ENCODE measurements around the gene PHACTR4.
A peak's percentile ranks its signal among the peaks of the same experiment; 100 is the strongest.
"Not testable (repeated sequence)": the region's sequence is repeated elsewhere in the genome, so short reads cannot be mapped to it uniquely, and the experiment has no call there.

Gene PHACTR4

DNA sequence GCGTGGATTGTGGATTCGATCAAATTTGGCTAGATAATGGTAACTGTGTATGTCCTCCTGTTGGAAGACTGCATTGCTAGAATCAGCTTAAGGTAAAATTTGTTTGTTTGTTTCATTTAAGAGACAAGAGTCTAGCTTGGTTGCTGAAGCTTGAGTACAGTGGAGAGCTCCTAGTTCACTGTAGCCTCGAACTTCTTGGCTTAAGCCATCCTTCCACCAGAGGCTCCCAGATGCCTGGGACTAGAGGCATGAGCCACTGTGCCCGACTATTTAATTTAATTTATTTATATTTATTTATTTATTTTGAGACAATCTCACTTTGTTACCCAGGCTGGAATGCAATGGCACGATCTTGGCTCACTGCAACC lies 1.5 kb downstream of the PHACTR4 start:
- no peak for DNase-seq (ENCODE audit: low spot score)

DNA sequence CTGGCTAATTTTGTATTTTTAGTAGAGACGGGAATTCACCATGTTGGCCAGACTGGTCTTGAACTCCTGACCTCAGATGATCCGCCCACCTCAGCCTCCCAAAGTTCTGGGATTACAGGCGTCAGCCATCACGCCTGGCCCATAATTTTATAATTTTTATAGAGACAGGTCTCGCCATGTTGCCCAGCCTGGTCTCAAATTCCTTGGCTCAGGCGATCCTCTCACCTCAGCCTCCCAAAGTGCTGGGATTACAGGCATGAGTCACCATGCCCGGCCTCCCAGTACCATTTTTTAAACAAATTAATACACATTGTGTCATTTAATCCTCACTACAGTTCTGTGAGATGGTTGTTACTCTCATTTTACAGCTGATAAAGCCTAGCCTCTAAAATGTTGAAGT lies 3.9 kb downstream of the PHACTR4 start:
- not testable (repeated sequence) for DNase-seq (ENCODE audit: low spot score)

DNA sequence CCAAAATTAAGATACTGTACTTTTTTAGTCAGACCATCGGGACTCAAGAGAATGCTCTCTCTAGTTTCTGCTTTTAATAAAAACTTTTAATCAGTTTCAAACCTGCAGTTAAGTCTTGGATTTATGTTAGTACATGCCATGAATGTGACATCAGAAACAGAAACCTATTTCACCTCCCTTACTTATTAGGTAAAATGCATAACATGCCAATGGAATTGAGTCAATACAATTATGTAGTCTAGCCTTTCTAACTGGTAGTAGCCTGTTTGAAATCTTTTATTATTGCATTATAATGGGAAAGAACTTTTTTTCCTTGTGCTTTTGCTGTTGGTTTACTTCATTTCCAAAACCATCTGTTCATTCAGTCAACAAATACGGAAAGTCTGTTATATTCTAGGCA lies 4.8 kb downstream of the PHACTR4 start:
- DNase-seq (ENCODE audit: low spot score), result no peak

DNA sequence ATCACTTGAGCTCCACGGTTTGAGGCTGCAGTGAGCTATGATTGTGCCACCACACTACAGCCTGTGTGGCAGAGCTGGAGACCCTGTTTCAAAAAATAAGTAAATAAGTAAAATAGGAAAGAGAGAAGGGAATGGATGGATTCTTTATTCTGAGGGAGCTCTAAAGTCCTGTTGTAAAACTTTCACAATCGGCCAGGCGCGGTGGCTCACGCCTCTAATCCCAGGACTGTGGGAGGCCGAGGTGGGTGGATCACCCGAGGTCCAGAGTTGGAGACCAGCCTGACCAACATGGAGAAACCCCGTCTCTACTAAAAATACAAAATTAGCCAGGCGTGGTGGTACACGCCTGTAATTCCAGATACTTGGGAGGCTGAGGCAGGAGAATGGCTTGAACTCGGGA lies 6.1 kb downstream of the PHACTR4 start:
- DNase-seq (ENCODE audit: low spot score), result not testable (repeated sequence)

DNA sequence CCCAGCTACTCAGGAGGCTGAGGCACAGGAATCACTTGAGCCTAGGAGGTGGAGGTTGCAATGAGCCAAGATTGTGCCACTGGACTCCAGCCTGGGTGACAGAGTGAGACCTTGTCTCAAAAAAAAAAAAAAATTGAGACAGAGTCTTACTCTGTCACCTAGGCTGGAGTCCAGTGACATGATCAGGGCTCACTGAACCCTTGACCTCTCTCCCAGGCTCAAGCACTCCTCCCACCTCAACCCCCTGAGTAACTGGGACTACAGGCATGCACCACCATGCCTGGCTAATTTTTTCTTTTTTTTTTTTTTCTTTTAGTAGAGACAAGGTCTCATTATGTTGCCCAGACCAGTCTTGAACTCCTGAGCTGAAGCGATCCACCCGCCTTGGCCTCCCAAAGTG lies 6.7 kb downstream of the PHACTR4 start:
- DNase-seq (ENCODE audit: low spot score), result not testable (repeated sequence)

DNA sequence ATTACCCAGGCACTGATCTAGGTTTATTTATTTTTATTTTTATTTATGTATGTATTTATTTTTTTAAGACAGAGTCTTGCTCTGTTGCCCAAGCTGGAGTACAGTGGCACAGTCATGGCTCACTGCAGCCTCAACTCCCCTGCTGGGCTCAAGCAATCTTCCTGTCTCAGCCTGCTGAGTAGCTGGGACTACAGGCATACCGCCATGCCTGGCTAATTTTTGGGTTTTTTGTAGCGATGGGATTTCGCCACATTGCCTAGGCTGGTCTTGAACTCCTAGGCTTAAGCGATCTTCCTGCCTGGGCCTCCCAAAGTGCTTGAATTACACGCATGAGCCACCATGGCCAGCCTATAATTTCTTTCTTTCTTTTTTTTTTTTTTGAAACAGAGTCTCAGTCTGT lies 9.4 kb downstream of the PHACTR4 start:
- DNase-seq (ENCODE audit: low spot score), result no peak

DNA sequence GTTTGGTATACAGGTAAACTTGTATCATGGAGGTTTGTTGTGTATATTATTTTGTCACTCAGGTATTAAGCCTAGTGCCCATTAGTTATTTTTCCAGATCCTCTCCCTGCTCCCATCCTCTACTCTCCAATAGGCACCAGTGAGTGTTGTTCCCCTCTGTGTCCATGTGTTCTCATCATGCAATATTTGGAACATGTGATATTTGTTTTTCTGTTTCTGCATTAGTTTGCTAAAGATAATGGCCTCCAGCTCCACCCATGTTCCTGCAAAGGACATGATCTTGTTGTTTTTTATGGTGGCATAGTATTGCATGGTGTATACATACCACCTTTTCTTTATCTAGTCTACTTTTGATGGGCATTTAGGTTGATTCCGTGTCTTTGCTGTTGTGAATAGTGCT lies 10.9 kb downstream of the PHACTR4 start:
- DNase-seq (ENCODE audit: low spot score), result no peak

DNA sequence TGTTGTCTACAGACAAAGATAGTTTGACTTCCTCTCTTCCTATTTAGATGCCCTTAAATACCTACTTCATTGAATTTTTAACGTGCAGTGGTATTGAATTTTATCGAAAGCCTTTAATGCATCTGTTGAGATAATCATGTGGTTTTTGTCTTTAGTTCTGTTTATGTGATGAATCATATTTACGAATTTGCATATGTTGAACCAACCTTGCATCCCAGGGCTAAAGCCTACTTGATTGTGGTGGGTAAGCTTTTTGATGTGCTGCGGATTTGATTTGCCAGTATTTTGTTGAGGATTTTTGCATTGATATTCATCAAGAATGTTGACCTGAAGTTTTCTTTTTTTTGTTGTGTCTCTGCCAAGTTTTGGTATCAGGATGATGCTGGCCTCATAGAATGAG lies 14.2 kb downstream of the PHACTR4 start:
- DNase-seq (ENCODE audit: low spot score), result not testable (repeated sequence)

DNA sequence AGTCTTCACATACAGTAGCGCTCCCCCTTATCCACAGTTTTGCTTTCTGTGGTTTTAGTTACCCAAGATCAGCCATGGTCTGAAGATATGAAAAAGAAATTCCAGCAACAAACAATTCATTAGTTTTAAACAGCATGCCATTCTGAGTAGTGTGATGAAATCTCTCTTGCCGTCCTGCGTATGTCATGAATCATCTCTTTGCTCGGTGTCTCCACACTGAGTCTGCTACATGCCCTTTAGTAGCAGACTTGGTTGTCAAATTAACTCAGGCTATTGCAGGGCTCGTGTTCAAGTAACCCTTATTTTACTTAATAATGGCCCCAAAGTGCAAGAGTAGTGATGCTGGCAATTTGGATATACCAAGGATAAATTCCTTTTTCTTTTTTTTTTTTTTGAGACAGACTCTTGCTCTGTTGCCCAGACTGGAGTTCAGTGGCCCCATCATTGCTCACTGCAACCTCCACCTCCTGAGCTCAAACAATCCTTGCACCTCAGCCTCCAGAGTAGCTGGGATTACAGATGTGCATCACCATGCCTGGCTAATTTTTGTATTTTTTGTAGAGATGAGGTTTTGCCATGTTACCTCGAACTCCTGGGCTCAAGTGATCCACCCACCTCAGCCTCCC lies 22.6 kb downstream of the PHACTR4 start:
- DNase-seq (ENCODE audit: low spot score), result peak; percentile 12

DNA sequence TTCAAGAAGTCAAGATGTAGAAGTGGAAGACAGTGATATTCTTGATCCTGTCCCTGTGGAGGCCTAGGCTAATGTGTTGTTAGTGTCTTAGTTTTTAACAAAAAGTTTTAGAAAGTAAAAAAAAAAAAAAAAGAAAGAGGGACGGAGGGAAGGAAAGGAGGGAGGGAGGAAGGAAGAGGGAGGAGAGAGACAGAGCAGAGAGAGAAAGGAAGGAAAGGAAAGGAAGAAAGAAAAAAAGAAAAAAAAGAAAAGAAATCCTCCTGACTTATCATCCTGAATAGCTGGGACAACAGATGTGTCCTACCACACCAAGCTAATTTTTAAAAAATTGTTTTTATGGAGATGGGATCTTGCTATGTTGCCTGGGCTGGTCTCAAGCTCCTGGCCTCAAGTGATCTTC lies 24.6 kb downstream of the PHACTR4 start:
- no peak for DNase-seq (ENCODE audit: low spot score)

DNA sequence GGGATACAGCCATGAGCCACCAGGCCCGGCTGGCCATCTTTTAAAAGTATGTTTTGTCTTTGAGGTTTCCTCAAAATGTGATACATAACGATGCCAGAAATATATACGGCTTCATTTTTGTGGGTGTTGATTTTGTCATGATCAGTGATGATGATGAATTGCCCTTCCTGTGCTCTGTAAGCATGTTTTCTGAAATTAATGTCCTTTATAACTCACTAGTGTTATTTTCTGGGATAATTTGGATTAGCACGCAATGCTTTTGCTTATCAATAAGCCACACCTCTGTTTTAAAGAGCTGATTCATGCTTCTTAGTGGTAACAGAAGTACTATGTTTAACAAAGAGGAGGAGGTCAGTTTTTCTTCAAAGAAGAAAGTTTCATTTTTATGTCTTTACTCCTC lies 25.6 kb downstream of the PHACTR4 start:
- DNase-seq (ENCODE audit: low spot score), result no peak

DNA sequence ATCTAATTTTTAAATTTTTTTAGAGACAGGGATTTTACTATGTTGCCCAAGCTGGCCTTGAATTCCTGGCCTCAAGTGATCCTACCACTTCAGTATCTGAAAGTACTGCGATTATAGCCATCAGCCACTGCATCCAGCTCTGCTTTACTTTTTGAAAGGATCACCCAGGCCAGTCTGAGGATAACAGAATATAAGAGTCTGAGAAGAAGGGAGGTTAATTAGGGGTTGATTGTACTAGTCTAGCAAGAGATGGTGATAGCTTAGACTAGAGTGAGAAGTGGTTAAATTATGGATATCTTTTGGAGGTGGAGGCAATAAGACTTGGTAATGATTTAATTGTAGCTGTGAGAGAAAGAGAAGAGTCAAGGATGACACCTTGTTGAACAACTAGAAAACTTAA lies 32.2 kb downstream of the PHACTR4 start:
- no peak for DNase-seq (ENCODE audit: low spot score)

DNA sequence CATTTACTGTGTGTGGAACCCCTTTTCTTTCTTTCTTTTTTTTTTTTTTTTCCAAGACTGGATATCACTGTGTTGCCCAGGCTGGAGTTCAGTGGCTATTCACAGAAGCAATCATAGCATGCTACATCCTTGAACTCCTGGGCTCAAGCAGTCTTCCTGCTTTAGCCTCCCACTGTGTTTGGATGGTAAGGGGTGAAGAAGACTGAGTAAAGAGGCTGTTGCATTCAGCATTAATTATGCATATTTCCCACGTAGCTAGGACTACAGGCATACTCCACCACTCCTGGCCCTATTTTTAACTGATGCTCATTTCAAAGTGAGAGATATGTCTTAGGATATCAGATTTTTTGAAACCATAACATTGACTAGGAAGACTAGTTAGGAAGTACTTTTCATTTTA lies 39.5 kb downstream of the PHACTR4 start:
- DNase-seq (ENCODE audit: low spot score), result no peak

DNA sequence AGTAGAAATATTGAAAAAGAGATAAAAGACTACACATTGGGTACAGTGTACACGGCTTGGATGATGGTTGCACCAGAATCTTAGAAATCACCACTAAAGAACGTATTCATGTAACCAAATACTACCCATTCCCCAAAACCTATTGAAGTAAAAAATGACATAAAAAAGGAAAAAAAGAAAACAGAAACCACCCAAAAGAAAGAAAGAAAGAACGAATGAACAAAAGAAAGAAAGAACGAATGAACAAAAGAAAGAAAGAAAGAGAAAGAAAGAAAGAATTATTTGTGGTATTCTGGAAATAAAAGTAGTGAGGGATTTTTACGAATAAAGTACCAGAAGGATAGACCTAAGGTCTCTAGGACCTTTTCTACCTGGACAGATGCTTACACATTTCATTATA lies 42.1 kb downstream of the PHACTR4 start:
- DNase-seq (ENCODE audit: low spot score), result no peak

DNA sequence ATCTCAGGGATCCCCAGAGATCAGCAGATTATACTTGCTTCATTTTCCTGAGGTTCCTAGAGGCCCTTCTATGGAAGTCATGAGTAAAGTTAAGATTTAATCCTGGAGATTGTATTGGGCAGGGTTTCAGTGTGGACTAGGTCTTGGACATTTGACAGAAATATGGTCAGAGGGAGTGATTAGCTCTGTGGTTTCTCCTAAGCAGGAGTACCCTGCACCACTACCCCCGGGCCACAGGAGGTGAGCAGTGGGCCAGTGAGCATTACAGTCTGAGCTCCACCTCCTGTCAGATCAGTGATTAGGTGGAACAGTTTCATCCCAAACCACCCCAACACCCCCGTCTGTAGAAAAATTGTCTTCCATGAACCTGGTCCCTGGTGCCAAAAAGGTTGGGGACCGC lies 43.2 kb downstream of the PHACTR4 start:
- DNase-seq (ENCODE audit: low spot score), result no peak

DNA sequence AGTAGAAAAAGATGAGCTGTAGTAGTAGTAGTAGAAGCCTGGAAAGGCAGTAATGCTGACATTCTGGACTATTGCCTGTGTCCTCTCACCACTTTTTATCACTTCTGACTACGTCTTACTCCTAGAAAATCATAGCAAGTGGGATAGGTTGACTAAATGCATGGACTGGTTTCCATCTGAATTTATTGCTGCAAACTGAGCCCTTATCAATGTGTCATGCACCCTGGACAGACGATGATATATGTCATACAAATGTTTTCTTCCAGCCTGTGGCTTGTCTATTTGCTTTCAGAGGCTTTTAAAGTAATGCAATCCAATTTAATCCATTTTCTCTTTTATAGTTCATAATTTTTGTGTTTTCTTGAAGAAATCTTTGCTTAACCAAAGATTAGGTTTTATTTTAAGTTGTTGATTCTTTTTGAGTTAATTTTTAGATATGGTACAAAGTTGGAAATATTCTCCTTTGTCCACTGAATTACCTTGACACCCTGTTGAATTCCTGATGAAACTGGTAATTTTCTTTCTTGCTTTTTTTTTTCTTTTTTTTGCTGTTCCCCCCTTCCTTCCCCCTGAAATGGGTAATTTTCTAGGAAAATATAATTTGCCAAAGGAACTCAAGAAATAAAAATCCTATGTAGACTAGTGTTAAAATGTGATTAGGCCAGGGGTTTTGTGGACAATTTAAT lies 47.1 kb downstream of the PHACTR4 start:
- DNase-seq (ENCODE audit: low spot score), result no peak

DNA sequence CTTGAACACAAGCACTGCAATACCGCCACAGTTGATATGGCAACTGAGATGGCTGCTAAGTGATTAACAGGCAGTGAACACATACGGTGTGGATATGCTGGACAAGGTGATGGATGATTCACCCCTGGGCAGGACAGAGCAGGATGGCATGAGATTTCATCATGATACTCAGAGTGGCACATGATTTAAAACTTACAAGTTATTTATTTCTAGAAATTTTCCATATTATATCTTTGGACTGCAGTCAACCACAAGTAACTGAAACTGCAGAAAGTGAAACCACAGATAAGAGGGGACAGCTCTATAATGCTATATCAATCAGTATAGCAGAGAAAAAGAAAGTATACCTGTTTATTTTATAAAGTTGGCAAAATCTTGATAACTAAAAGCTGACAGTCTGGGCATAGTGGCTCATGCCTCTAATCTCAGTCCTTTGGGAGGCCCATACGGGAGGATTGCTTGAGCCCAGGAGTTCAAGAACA lies 47.9 kb downstream of the PHACTR4 start:
- DNase-seq (ENCODE audit: low spot score), result no peak

DNA sequence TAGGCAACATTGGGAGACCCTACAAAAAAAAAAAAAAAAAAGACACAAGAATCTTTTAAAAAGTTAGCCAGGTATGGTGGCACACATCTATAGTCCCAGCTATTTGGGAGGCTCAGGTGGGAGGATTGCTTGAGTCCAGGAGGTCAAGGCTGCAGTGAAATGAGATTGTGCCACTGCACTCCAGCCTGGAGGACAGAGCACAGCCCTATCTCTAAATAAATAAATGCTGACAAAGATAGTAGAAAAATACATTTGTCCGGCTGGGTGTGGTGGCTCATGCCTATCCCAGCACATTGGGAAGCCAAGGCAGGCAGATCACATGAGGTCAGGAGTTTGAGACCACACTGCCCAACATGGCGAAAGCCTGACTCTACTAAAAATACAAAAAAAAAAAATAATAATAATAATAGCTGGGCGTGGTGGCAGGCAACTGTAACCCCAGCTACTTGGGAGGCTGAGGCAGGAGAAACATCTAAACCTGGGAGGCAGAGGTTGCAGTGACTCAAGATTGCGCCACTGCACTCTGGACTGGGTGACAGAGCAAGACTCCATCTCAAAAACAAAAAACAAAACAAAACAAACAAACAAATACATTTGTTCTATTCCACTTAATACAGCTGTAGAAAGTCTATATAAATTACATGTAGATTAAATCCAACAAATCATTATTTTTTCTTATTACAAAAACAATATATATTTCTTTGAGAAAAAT lies 48.5 kb downstream of the PHACTR4 start:
- no peak for DNase-seq (ENCODE audit: low spot score)

DNA sequence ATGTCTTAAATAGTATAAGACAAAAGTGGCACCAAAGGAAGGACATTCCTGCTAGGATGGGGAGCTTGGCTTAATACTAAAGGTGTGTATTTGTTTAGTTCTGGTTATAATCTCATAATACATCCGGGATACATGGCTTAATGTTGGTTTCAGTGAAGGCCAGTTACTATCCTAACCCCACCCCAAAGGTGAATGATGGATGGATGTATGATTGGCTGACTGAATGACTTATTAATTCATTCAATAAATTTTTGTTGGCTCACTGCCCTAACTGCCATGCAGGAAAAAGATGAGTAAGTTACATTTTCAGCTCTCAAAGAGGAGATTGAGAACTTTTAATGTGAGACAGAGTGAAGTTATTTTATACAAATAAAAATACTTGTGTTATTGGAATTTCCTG lies 52.2 kb downstream of the PHACTR4 start:
- DNase-seq (ENCODE audit: low spot score), result no peak

DNA sequence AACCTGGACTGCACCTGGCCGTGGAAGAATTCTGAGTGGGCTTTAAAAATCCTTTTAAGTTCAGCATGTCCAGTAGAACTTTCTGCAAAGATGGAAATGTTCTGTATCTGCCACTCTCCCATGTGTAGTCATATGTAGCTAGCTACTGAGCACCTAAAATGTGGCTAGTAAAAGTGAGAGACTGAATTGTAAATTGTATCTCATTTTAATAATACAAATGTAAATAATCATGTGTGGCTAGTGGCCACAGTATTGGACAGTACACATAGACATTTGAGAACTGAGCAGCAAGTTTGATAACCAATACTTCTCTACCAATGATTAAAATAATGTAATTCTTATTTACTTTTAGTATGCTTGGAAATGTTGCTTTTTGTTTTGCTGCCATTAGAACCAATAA lies 57.3 kb downstream of the PHACTR4 start:
- DNase-seq (ENCODE audit: low spot score), result no peak

DNA sequence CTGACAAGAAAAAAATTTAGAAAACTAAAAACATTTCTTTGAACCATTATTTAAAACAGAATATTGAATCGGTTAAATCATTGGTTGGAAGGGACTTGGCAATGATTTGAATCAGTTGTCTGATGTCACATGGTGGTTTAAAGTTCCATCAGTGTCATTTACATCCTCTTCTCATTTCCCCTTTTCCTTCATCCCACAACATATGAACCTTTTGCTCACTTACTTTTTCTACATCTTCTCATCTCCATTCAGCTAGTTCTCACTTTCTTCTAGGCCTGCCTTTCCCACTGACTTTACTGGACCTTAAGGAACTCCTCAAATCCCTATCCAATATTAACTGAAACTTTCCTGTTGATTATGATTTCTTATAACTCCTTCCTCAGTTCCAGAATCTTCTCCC lies 58.5 kb downstream of the PHACTR4 start:
- DNase-seq (ENCODE audit: low spot score), result no peak

DNA sequence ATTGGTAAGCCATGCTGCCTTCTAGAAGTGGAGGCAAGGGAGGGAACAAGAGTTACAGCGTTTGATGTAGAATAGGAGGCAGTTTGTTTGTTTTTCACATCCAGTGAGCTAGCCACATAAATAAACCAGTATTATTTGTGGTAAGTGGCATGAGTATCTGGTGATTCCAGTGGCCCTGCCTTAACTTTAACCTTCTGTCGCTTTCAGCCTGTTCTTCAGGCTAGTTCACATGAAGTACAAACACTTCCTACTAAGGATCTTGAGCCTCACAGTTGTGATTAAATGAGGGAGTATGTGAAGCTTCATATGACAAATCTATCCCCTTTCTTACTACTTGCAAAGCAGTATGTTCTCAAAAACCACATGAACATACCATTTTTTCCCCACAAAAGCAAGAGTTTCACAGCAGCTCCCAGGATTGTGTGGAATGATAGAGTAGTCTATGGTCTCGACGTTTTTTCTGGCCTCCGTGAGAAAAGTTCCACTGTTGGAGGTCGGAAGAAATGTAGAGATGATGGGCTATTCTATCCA lies 59.5 kb downstream of the PHACTR4 start:
- DNase-seq (ENCODE audit: low spot score), result no peak

DNA sequence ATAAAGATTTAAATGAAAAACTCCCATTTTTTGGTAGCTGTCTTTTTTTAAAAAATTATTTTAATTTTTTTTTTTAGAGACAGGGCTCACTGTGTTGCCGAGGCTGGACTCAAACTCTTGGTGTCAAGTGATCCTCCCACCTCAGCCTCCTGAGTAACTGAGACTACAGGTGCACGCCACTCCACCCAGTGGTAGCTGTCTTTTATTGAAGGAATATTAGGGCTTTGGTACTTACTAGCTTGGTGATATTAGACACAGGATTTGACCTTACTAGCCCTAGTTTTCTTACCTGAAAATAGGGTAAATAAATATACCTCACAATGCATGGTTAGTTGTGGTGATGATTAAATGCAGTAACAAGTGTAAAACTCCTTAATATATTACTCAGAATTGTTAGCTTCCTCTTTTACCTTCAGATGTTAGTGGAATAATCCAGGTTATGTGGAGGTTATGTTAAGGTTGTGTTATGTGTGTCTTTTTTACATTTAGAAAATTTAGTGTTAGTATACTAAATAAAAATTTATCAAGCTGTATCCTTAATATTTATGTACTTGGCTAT lies 66.8 kb downstream of the PHACTR4 start:
- no peak for DNase-seq (ENCODE audit: low spot score)

All from COLO829 (cell line).